ENCODE results near the gene CCNB1.

DNA sequence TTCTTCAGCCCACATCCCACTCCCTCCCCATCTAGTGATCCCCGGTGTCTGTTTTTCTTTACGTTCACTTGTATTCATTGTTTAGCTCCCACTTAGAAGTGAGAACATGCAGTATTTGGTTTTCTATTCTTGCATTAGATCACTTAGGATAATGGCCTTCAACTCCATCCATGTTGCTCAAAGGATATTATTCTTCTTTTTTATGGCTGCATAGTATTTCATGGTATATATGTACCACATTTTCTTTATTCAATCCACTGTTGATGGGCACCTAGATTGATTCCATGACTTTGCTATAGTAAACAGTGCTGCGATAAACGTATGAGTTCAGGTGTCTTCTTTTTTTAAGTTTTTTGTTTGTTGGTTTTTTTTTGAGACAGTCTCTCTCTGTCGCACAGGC lies 29.1 kb upstream of the CCNB1 start:
- TF ChIP-seq, protein P1, sequence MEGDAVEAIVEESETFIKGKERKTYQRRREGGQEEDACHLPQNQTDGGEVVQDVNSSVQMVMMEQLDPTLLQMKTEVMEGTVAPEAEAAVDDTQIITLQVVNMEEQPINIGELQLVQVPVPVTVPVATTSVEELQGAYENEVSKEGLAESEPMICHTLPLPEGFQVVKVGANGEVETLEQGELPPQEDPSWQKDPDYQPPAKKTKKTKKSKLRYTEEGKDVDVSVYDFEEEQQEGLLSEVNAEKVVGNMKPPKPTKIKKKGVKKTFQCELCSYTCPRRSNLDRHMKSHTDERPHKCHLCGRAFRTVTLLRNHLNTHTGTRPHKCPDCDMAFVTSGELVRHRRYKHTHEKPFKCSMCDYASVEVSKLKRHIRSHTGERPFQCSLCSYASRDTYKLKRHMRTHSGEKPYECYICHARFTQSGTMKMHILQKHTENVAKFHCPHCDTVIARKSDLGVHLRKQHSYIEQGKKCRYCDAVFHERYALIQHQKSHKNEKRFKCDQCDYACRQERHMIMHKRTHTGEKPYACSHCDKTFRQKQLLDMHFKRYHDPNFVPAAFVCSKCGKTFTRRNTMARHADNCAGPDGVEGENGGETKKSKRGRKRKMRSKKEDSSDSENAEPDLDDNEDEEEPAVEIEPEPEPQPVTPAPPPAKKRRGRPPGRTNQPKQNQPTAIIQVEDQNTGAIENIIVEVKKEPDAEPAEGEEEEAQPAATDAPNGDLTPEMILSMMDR (IDR thresholded peaks at IDR 0.05; ENCODE audit: poor library complexity, severe bottlenecking): no peak
- no peak for TF ChIP-seq SMC3 (conservative IDR thresholded peaks at IDR 0.05; ENCODE audit: poor library complexity)
- TF ChIP-seq EZH2 (IDR thresholded peaks at IDR 0.05; ENCODE audit: borderline replicate concordance, insufficient read depth, low read length, poor library complexity, severe bottlenecking): no peak

Data from neural cell (in vitro differentiated cells).